HepG2 (cell line): ENCODE measurements around the gene SYNJ2. TPM values are rescaled to one million over a fixed set of nuclear protein-coding genes. Genes with fewer than 3 reads are reported as not detected.

Experiments
- EEA1 ChIP-seq: sonication (generic); formaldehyde crosslinking; IDR thresholded peaks from 2 replicates; pipeline ENCODE4 v1.5.1; 2020; ENCODE audit warnings: mild to moderate bottlenecking, missing genetic modification reagents, borderline replicate concordance
- ELF1 ChIP-seq: sonication (generic); formaldehyde crosslinking; IDR thresholded peaks from 2 replicates; pipeline ENCODE4 v1.4.0; 2020; ENCODE audit warnings: missing genetic modification reagents
- GFI1 ChIP-seq: sonication (generic); formaldehyde crosslinking; IDR thresholded peaks from 2 replicates; pipeline ENCODE4 v1.5.0; 2020; ENCODE audit warnings: missing genetic modification reagents, mild to moderate bottlenecking, borderline replicate concordance
- HNRNPUL1 ChIP-seq: fragments of 200-400 bp; formaldehyde crosslinking; IDR thresholded peaks from 2 replicates; pipeline ENCODE4 v1.6.1; 2017; ENCODE audit warnings: low read depth, mild to moderate bottlenecking, low read length, moderate library complexity
- LRRFIP1 ChIP-seq: sonication (generic); formaldehyde crosslinking; conservative IDR thresholded peaks from 2 replicates; pipeline ENCODE4 v1.4.0; 2020; ENCODE audit warnings: missing genetic modification reagents
- PAXIP1 ChIP-seq: sonication (generic); formaldehyde crosslinking; conservative IDR thresholded peaks from 2 replicates; pipeline ENCODE4 v1.4.0; 2020; ENCODE audit warnings: mild to moderate bottlenecking, missing genetic modification reagents, moderate library complexity
- POGZ ChIP-seq: sonication (generic); formaldehyde crosslinking; IDR thresholded peaks from 2 replicates; pipeline ENCODE4 v1.4.0; 2020; ENCODE audit warnings: mild to moderate bottlenecking, missing genetic modification reagents
- RARA ChIP-seq: IDR thresholded peaks from 2 replicates; pipeline ENCODE4 v1.6.1; 2016; ENCODE audit warnings: missing genetic modification reagents, missing compliant biosample characterization
- REPIN1 ChIP-seq: sonication (generic); formaldehyde crosslinking; IDR thresholded peaks from 2 replicates; pipeline ENCODE4 v1.8.0; 2022; ENCODE audit warnings: missing genetic modification reagents, low read depth, mild to moderate bottlenecking, borderline replicate concordance
- SNRNP70 ChIP-seq: fragments of 200-400 bp; formaldehyde crosslinking; IDR thresholded peaks from 2 replicates; pipeline ENCODE4 v1.6.1; 2017; ENCODE audit warnings: mild to moderate bottlenecking, low read depth, low read length, moderate library complexity
- SP1 ChIP-seq, 2 experiments: fragments of 450-650 bp in 1 of 2; sonication (generic) in 1 of 2; formaldehyde crosslinking in 1 of 2; IDR thresholded peaks; 2 replicates each; pipeline versions ENCODE4 v1.4.0 to v1.6.1; 2016 to 2020; ENCODE audit warnings: missing genetic modification reagents in 1 of 2
- TAF15 ChIP-seq: fragments of 200-400 bp; formaldehyde crosslinking; IDR thresholded peaks from one replicate; pipeline ENCODE4 v1.6.1; 2018; ENCODE audit warnings: mild to moderate bottlenecking, low read depth, low read length; ENCODE audit not compliant: poor library complexity, severe bottlenecking
- ZNF160 ChIP-seq: sonication (generic); formaldehyde crosslinking; IDR thresholded peaks from 2 replicates; pipeline ENCODE4 v1.8.0; 2022; ENCODE audit warnings: mild to moderate bottlenecking, inconsistent platforms, missing genetic modification reagents
- ZNF337 ChIP-seq: sonication (generic); formaldehyde crosslinking; IDR thresholded peaks from 2 replicates; pipeline ENCODE4 v1.5.1; 2020; ENCODE audit warnings: missing genetic modification reagents, low read depth, mild to moderate bottlenecking, borderline replicate concordance
- ZNF484 ChIP-seq: sonication (generic); formaldehyde crosslinking; IDR thresholded peaks from 2 replicates; pipeline ENCODE4 v1.5.1; 2020; ENCODE audit warnings: mild to moderate bottlenecking, low read depth, missing genetic modification reagents, borderline replicate concordance
- ZNF576 ChIP-seq: sonication (generic); formaldehyde crosslinking; IDR thresholded peaks from 2 replicates; pipeline ENCODE4 v1.4.0; 2020; ENCODE audit warnings: mild to moderate bottlenecking, missing genetic modification reagents
- ZNF670 ChIP-seq: sonication (generic); formaldehyde crosslinking; IDR thresholded peaks from 2 replicates; pipeline ENCODE4 v1.8.0; 2022; ENCODE audit warnings: mild to moderate bottlenecking, missing genetic modification reagents, borderline replicate concordance
- ZNF747 ChIP-seq: sonication (generic); formaldehyde crosslinking; IDR thresholded peaks from 2 replicates; pipeline ENCODE4 v1.8.1; 2023; ENCODE audit warnings: missing genetic modification reagents, mild to moderate bottlenecking, borderline replicate concordance
- ZNF782 ChIP-seq: sonication (generic); formaldehyde crosslinking; IDR thresholded peaks from 2 replicates; pipeline ENCODE4 v1.4.0; 2020; ENCODE audit warnings: missing genetic modification reagents, mild to moderate bottlenecking, borderline replicate concordance
- polyA plus RNA-seq, 8 experiments: library from polyadenylated mRNA; depleted of rRNA in 3 of 8; stranded (reverse) in 7 of 8; unstranded in 1 of 8; fragments of >200 nt; fragmentation: Illumina TruSeq in 4 of 8; extraction: Trizol in 4 of 8; gene quantifications; 2 replicates each; pipeline versions ENCODE4 v1.2.1 to v1.2.3, GENCODE V29; 2011 to 2016; ENCODE audit warnings: low read depth in 4 of 8, missing spikeins in 1 of 8, mixed read lengths in 1 of 8; ENCODE audit not compliant: insufficient read depth in 1 of 8
- total RNA-seq, 5 experiments: library from RNA; depleted of rRNA; stranded (reverse); fragments of >200 nt; fragmentation: Illumina TruSeq; extraction: Trizol; gene quantifications; 2 replicates each; pipeline ENCODE4 v1.2.3, GENCODE V29; 2016; ENCODE audit warnings: low read depth in 1 of 5
- TF ChIP-seq, protein P1 (sequence below): IDR thresholded peaks from 2 replicates; pipeline ENCODE4 v1.6.1; 2016; ENCODE audit warnings: mild to moderate bottlenecking, missing biosample characterization, missing genetic modification reagents
- TF ChIP-seq, protein P2 (sequence below): sonication (generic); formaldehyde crosslinking; IDR thresholded peaks from 2 replicates; pipeline ENCODE4 v1.4.0; 2020; ENCODE audit warnings: missing genetic modification reagents

The SYNJ2 gene
- total and polyA plus RNA-seq, 2 of the 13 experiments (the other 11 are each of a cell fraction or from before 2014, with no cell fraction given) = 39.1 to 57.6 TPM

GRCh38 chr6:158039571-158040050 is 57.9 kb downstream of the SYNJ2 start (continued):
- no peak for TF ChIP-seq TAF15
- no peak for TF ChIP-seq ZNF160 (CRISPR knock-in tag)
- TF ChIP-seq, protein P1, sequence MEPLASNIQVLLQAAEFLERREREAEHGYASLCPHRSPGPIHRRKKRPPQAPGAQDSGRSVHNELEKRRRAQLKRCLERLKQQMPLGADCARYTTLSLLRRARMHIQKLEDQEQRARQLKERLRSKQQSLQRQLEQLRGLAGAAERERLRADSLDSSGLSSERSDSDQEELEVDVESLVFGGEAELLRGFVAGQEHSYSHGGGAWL (CRISPR knock-in tag) = peak; percentile 26; the same call in 1 of the 2 replicates
- TF ChIP-seq GFI1 (CRISPR knock-in tag) = no peak
- TF ChIP-seq SNRNP70 = no peak
- TF ChIP-seq LRRFIP1 = no peak
- no peak for TF ChIP-seq HNRNPUL1
- no peak for TF ChIP-seq POGZ (CRISPR knock-in tag)
- no peak for TF ChIP-seq SP1 (IDR thresholded peaks at IDR 0.05)
- no peak for TF ChIP-seq SP1 (CRISPR knock-in tag; IDR thresholded peaks at IDR 0.05)
- TF ChIP-seq ELF1 (CRISPR knock-in tag) = no peak; the same call in 1 of the 2 replicates
- no peak for TF ChIP-seq ZNF670 (CRISPR knock-in tag)
- TF ChIP-seq ZNF337 (CRISPR knock-in tag) = no peak; the same call in 1 of the 2 replicates
- TF ChIP-seq RARA (CRISPR knock-in tag) = 0 out of 2 replicates have a peak, but pooled peaks have one; percentile 24
- no peak for TF ChIP-seq EEA1 (CRISPR knock-in tag)
- no peak for TF ChIP-seq ZNF782 (CRISPR knock-in tag)
- TF ChIP-seq ZNF484 = no peak
- TF ChIP-seq PAXIP1 (CRISPR knock-in tag) = no peak
- no peak for TF ChIP-seq ZNF576 (CRISPR knock-in tag)
- TF ChIP-seq, protein P2, sequence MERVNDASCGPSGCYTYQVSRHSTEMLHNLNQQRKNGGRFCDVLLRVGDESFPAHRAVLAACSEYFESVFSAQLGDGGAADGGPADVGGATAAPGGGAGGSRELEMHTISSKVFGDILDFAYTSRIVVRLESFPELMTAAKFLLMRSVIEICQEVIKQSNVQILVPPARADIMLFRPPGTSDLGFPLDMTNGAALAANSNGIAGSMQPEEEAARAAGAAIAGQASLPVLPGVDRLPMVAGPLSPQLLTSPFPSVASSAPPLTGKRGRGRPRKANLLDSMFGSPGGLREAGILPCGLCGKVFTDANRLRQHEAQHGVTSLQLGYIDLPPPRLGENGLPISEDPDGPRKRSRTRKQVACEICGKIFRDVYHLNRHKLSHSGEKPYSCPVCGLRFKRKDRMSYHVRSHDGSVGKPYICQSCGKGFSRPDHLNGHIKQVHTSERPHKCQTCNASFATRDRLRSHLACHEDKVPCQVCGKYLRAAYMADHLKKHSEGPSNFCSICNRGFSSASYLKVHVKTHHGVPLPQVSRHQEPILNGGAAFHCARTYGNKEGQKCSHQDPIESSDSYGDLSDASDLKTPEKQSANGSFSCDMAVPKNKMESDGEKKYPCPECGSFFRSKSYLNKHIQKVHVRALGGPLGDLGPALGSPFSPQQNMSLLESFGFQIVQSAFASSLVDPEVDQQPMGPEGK = peak; percentile 23; the same call in 1 of the 2 replicates
- TF ChIP-seq ZNF747 (CRISPR knock-in tag) = no peak
- TF ChIP-seq REPIN1 (CRISPR knock-in tag) = no peak
